Activated CD4-positive, alpha-beta T cell treated with anti-CD3 and anti-CD28 coated beads, Interleukin-2, amount 10 ng/mL, durations not matched to agents 24 days and 14 days (primary cell): ENCODE measurements around the gene GPNMB. TPM values are rescaled to one million over a fixed set of nuclear protein-coding genes. Genes with fewer than 3 reads are reported as not detected.

Source experiments
- total RNA-seq: library from RNA; stranded (reverse); gene quantifications from 2 replicates; pipeline ENCODE4 v1.2.3, GENCODE V29; 2022

Gene GPNMB
- total RNA-seq, 1 donor from 2014 or later, result 1.3 TPM

Other genes starting within 250 kb of the GPNMB start
- 33.7 and 41.5 TPM in 2 replicates for gene HYCC1, start 232.6 kb upstream of the GPNMB start, total RNA-seq
- gene KLHL7, start 141.0 kb upstream of the GPNMB start, total RNA-seq, result 16.1 and 20.0 TPM in 2 replicates
- gene NUP42, start 64.7 kb upstream of the GPNMB start, total RNA-seq, result 51.9 and 60.9 TPM in 2 replicates
- gene MALSU1, start 52.6 kb downstream of the GPNMB start, total RNA-seq, result 92.8 and 98.8 TPM in 2 replicates
- gene IGF2BP3, start 223.7 kb downstream of the GPNMB start, total RNA-seq, result 2.2 and 2.7 TPM in 2 replicates